ENCODE data around the gene NTRK2. TPM values are rescaled to one million over a fixed set of nuclear protein-coding genes. Genes with fewer than 3 reads are reported as not detected.

Gene NTRK2
- total and polyA plus RNA-seq, 10 of the 15 experiments (the other 5 are each of a cell fraction or from before 2014, with no cell fraction given): 0.42 to 4.6 (median 0.65) TPM

- TF ChIP-seq ZNF592 (IDR thresholded peaks at IDR 0.05): no peak
- no peak for TF ChIP-seq POLR2AphosphoS2 (IDR thresholded peaks at IDR 0.05; ENCODE audit: low read depth, low read length)
- no peak for TF ChIP-seq SMC3 (IDR thresholded peaks at IDR 0.05; ENCODE audit: borderline replicate concordance, low read length)
- no peak for TF ChIP-seq BCL3 (IDR thresholded peaks at IDR 0.05; ENCODE audit: borderline replicate concordance, insufficient read depth, low read depth, low read length, poor library complexity, severe bottlenecking)
- 0 out of 2 replicates have a peak, but pooled peaks have one; percentile 10 for TF ChIP-seq MTA2 (IDR thresholded peaks at IDR 0.05; ENCODE audit: low read depth)
- no peak for TF ChIP-seq NFXL1 (IDR thresholded peaks at IDR 0.05; ENCODE audit: borderline replicate concordance)
- TF ChIP-seq ZNF687 (IDR thresholded peaks at IDR 0.05): peak; percentile 52; the same call in 1 of the 2 replicates
- peak; percentile 44; the same call in 1 of the 2 replicates for TF ChIP-seq IKZF1 (conservative IDR thresholded peaks at IDR 0.05)
- TF ChIP-seq NKRF (conservative IDR thresholded peaks at IDR 0.05): no peak
- TF ChIP-seq IRF3 (IDR thresholded peaks at IDR 0.05): no peak
- TF ChIP-seq ZNF274 (IDR thresholded peaks at IDR 0.05; ENCODE audit: insufficient read depth, insufficient read length): no peak
- no peak for TF ChIP-seq NFYA (IDR thresholded peaks at IDR 0.05; ENCODE audit: borderline replicate concordance, low read depth, low read length)
- TF ChIP-seq FOS (IDR thresholded peaks at IDR 0.05; ENCODE audit: borderline replicate concordance, extremely low read depth, insufficient read length): no peak
- TF ChIP-seq ATF3 (IDR thresholded peaks at IDR 0.05; ENCODE audit: borderline replicate concordance, extremely low read depth, low read depth, low read length): no peak
- TF ChIP-seq MEF2A (IDR thresholded peaks at IDR 0.05; ENCODE audit: insufficient read depth, low read depth, low read length): no peak
- 0 out of 2 replicates have a peak, but pooled peaks have one; percentile 24 for TF ChIP-seq SMARCA5 (IDR thresholded peaks at IDR 0.05)
Observed at GRCh38 chr9:84694248-84694647, 24.7 kb downstream of the NTRK2 start (continued).
